Measurements from ENCODE around the gene EIF2B4.

EIF2B4 gene

DNA sequence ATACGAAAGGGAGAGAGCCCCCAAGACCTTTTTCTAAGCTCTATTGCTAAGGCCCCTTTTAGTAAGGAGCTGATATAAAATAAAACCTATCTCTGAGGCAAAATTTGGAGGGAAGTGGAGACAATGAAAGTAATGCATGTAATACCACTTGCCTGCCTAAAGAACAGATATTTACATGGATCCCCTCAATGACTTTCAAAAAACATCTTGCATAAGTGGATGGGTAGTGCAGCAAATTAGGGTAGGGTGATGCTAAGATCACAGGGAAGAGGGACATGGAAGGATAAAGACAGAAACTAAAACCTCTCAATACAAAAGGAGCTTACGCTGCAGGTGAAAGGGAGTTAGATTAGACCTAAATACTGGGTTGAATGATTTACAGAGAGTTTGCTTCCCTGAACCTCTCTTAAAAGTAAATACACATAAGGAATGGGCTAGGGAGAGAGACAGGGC, 9.3 kb upstream of the EIF2B4 start:
- H3K79me1 ChIP-seq (replicated peaks; ENCODE audit: low read length, poor library complexity, severe bottlenecking), result peaks cover 21% of the 10 kb centered on the region
- no peak overlapping the region for H2AFZ ChIP-seq (ENCODE audit: low read depth, low read length)
- peak overlapping the region in 1 of 2 experiments; percentile 95 for H3K4me3 ChIP-seq (ENCODE audit: insufficient read depth in 1 of 2, low read depth in 1 of 2, low read length in 2 of 2)
- H3K36me3 ChIP-seq (ENCODE audit: control insufficient read depth in 1 of 2, insufficient read depth in 2 of 2, low read depth in 1 of 2, low read length in 2 of 2), result peaks cover 71 to 74% of the 10 kb centered on the region in 2 experiments
- H2BK120ac ChIP-seq (ENCODE audit: low read depth, low read length), result no peak overlapping the region
- H3K23ac ChIP-seq (ENCODE audit: low read length in 2 of 2), result no peak overlapping the region
- H3K4me2 ChIP-seq (ENCODE audit: low read length, poor library complexity, severe bottlenecking), result peak overlapping the region; percentile 77
- H2AK5ac ChIP-seq (ENCODE audit: low read length, severe bottlenecking), result no peak overlapping the region
- no CpG with 5 or more reads among the region's 2 CpGs for WGBS
- H3K14ac ChIP-seq (ENCODE audit: low read length in 2 of 2), result no peak overlapping the region
- no peak overlapping the region for H4K91ac ChIP-seq (ENCODE audit: low read length)
- DNase-seq, result no peak
- no peak overlapping the region for H2BK12ac ChIP-seq (ENCODE audit: low read length in 2 of 2)
- peak overlapping the region; percentile 67 for H3K27ac ChIP-seq (ENCODE audit: low read length, poor library complexity, severe bottlenecking)
- no peak overlapping the region for H2BK15ac ChIP-seq (ENCODE audit: low read depth, poor library complexity, severe bottlenecking)
- H3K4me1 ChIP-seq (ENCODE audit: control insufficient read depth, insufficient read depth, low read depth, low read length), result peaks cover 21% of the 10 kb centered on the region
- peak overlapping the region in 1 of 2 experiments; percentile 70 for H3K4ac ChIP-seq (ENCODE audit: low read depth in 1 of 2, low read length in 2 of 2)
- H3K9me3 ChIP-seq (ENCODE audit: control insufficient read depth, low read length), result no peaks in the 10 kb centered on the region
- peak overlapping the region; percentile 99 for H3K9ac ChIP-seq (ENCODE audit: low read length)
- H4K8ac ChIP-seq (ENCODE audit: low read length), result no peak overlapping the region
- no peaks in the 10 kb centered on the region for H3K27me3 ChIP-seq (ENCODE audit: control insufficient read depth in 1 of 2, insufficient read depth in 1 of 2, low read length in 2 of 2)
- H3K18ac ChIP-seq (ENCODE audit: low read depth in 1 of 2, low read length in 2 of 2), result no peak overlapping the region
- no peak overlapping the region for H2BK5ac ChIP-seq (ENCODE audit: low read depth, low read length, poor library complexity, severe bottlenecking)

- Histone ChIP-seq H2BK12ac (ENCODE audit: low read length in 2 of 2) (no peak overlapping the region), H3K4me3 (ENCODE audit: insufficient read depth in 1 of 2, low read depth in 1 of 2, low read length in 2 of 2) (peak overlapping the region in 1 of 2 experiments; percentile 95), H2BK15ac (ENCODE audit: low read depth, poor library complexity, severe bottlenecking) (no peak overlapping the region), H2AFZ (ENCODE audit: low read depth, low read length) (no peak overlapping the region), H4K91ac (ENCODE audit: low read length) (peak overlapping the region; percentile 71), H3K23ac (ENCODE audit: low read length in 2 of 2) (no peak overlapping the region), H2BK120ac (ENCODE audit: low read depth, low read length) (no peak overlapping the region), H2BK5ac (ENCODE audit: low read depth, low read length, poor library complexity, severe bottlenecking) (no peak overlapping the region), H3K18ac (ENCODE audit: low read depth in 1 of 2, low read length in 2 of 2) (no peak overlapping the region), H3K14ac (ENCODE audit: low read length in 2 of 2) (no peak overlapping the region), H3K9ac (ENCODE audit: low read length) (peak overlapping the region; percentile 99), H3K27ac (ENCODE audit: low read length, poor library complexity, severe bottlenecking) (peak overlapping the region; percentile 11), H3K36me3 (ENCODE audit: control insufficient read depth in 1 of 2, insufficient read depth in 2 of 2, low read depth in 1 of 2, low read length in 2 of 2) (peaks cover 72 to 74% of the 10 kb centered on the region in 2 experiments), H3K4me1 (ENCODE audit: control insufficient read depth, insufficient read depth, low read depth, low read length) (peaks cover 21% of the 10 kb centered on the region), H3K4me2 (ENCODE audit: low read length, poor library complexity, severe bottlenecking) (no peak overlapping the region), H3K4ac (ENCODE audit: low read depth in 1 of 2, low read length in 2 of 2) (no peak overlapping the region), H3K9me3 (ENCODE audit: control insufficient read depth, low read length) (no peaks in the 10 kb centered on the region), H4K8ac (ENCODE audit: low read length) (no peak overlapping the region), H3K79me1 (replicated peaks; ENCODE audit: low read length, poor library complexity, severe bottlenecking) (peaks cover 25% of the 10 kb centered on the region), H3K27me3 (ENCODE audit: control insufficient read depth in 1 of 2, insufficient read depth in 1 of 2, low read length in 2 of 2) (no peaks in the 10 kb centered on the region), H2AK5ac (ENCODE audit: low read length, severe bottlenecking) (no peak overlapping the region)
- 93% methylated on average over 9 of the region's 9 CpGs for WGBS
- DNase-seq, result no peak
Measured at GRCh38 chr2:27378809-27379290, 8.7 kb upstream of the EIF2B4 start.

- H3K18ac ChIP-seq (ENCODE audit: low read depth in 1 of 2, low read length in 2 of 2), result no peak overlapping the region
- peak overlapping the region; percentile 71 for H4K91ac ChIP-seq (ENCODE audit: low read length)
- H3K27me3 ChIP-seq (ENCODE audit: control insufficient read depth in 1 of 2, insufficient read depth in 1 of 2, low read length in 2 of 2), result no peaks in the 10 kb centered on the region
Measured at GRCh38 chr2:27378096-27378808, 8.1 kb upstream of the EIF2B4 start.

DNA sequence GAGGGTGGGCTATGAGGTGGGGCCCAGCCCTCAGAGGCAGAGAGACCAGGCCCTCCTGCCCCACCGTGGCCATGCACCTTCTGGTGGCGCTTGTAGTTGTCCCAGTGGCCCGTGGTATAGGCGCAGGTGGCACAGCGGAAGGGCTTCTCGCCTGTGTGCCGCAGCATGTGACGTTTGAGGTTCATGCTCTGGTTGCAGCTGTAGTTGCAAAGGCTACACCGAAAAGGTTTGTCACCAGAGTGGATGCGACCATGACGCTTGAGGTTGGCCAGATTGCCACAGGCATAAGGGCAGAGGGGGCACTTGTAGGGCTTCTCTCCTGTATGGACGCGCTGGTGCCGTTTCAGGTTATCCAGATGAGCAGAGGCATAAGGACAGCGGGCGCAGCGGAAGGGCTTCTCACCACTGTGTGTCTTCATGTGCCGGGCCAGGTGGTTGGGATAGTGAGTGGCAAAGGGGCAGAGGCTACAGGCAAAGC, 7.5 kb upstream of the EIF2B4 start:
- no peak overlapping the region for H2BK120ac ChIP-seq (ENCODE audit: low read depth, low read length)
- H3K4me3 ChIP-seq (ENCODE audit: insufficient read depth in 1 of 2, low read depth in 1 of 2, low read length in 2 of 2), result no peak overlapping the region
- H3K18ac ChIP-seq (ENCODE audit: low read depth in 1 of 2, low read length in 2 of 2), result no peak overlapping the region
- no peaks in the 10 kb centered on the region for H3K9me3 ChIP-seq (ENCODE audit: control insufficient read depth, low read length)
- H3K9ac ChIP-seq (ENCODE audit: low read length), result no peak overlapping the region
- no peak overlapping the region for H3K4me2 ChIP-seq (ENCODE audit: low read length, poor library complexity, severe bottlenecking)
- peaks cover 76% of the 10 kb centered on the region in 2 experiments for H3K36me3 ChIP-seq (ENCODE audit: control insufficient read depth in 1 of 2, insufficient read depth in 2 of 2, low read depth in 1 of 2, low read length in 2 of 2)
- no peak overlapping the region for H2AFZ ChIP-seq (ENCODE audit: low read depth, low read length)
- H4K8ac ChIP-seq (ENCODE audit: low read length), result no peak overlapping the region
- H2BK5ac ChIP-seq (ENCODE audit: low read depth, low read length, poor library complexity, severe bottlenecking), result no peak overlapping the region
- H2BK12ac ChIP-seq (ENCODE audit: low read length in 2 of 2), result no peak overlapping the region
- H2AK5ac ChIP-seq (ENCODE audit: low read length, severe bottlenecking), result no peak overlapping the region
- H3K27ac ChIP-seq (ENCODE audit: low read length, poor library complexity, severe bottlenecking), result no peak overlapping the region
- H3K4ac ChIP-seq (ENCODE audit: low read depth in 1 of 2, low read length in 2 of 2), result no peak overlapping the region
- H3K79me1 ChIP-seq (replicated peaks; ENCODE audit: low read length, poor library complexity, severe bottlenecking), result peaks cover 28% of the 10 kb centered on the region
- H4K91ac ChIP-seq (ENCODE audit: low read length), result no peak overlapping the region
- peaks cover 23% of the 10 kb centered on the region for H3K4me1 ChIP-seq (ENCODE audit: control insufficient read depth, insufficient read depth, low read depth, low read length)
- WGBS, result 96% methylated on average over 17 of the region's 18 CpGs
- no peak overlapping the region for H3K23ac ChIP-seq (ENCODE audit: low read length in 2 of 2)
- DNase-seq, result no peak
- H2BK15ac ChIP-seq (ENCODE audit: low read depth, poor library complexity, severe bottlenecking), result no peak overlapping the region
- H3K27me3 ChIP-seq (ENCODE audit: control insufficient read depth in 1 of 2, insufficient read depth in 1 of 2, low read length in 2 of 2), result no peaks in the 10 kb centered on the region
- H3K14ac ChIP-seq (ENCODE audit: low read length in 2 of 2), result no peak overlapping the region

More at GRCh38 chr2:27378096-27378808, 8.1 kb upstream of the EIF2B4 start:
- Histone ChIP-seq H2BK15ac (ENCODE audit: low read depth, poor library complexity, severe bottlenecking) (no peak overlapping the region), H2BK120ac (ENCODE audit: low read depth, low read length) (no peak overlapping the region), H3K4me2 (ENCODE audit: low read length, poor library complexity, severe bottlenecking) (no peak overlapping the region), H3K36me3 (ENCODE audit: control insufficient read depth in 1 of 2, insufficient read depth in 2 of 2, low read depth in 1 of 2, low read length in 2 of 2) (peaks cover 74% of the 10 kb centered on the region in 2 experiments), H3K9ac (ENCODE audit: low read length) (peak overlapping the region; percentile 17), H2AFZ (ENCODE audit: low read depth, low read length) (no peak overlapping the region), H2AK5ac (ENCODE audit: low read length, severe bottlenecking) (no peak overlapping the region), H3K4me1 (ENCODE audit: control insufficient read depth, insufficient read depth, low read depth, low read length) (peaks cover 23% of the 10 kb centered on the region), H2BK5ac (ENCODE audit: low read depth, low read length, poor library complexity, severe bottlenecking) (no peak overlapping the region), H4K8ac (ENCODE audit: low read length) (no peak overlapping the region), H3K4me3 (ENCODE audit: insufficient read depth in 1 of 2, low read depth in 1 of 2, low read length in 2 of 2) (no peak overlapping the region), H2BK12ac (ENCODE audit: low read length in 2 of 2) (no peak overlapping the region), H3K23ac (ENCODE audit: low read length in 2 of 2) (no peak overlapping the region), H3K79me1 (replicated peaks; ENCODE audit: low read length, poor library complexity, severe bottlenecking) (peaks cover 28% of the 10 kb centered on the region), H3K27ac (ENCODE audit: low read length, poor library complexity, severe bottlenecking) (no peak overlapping the region), H3K4ac (ENCODE audit: low read depth in 1 of 2, low read length in 2 of 2) (no peak overlapping the region), H3K9me3 (ENCODE audit: control insufficient read depth, low read length) (no peaks in the 10 kb centered on the region), H3K14ac (ENCODE audit: low read length in 2 of 2) (no peak overlapping the region)
- WGBS, result 94% methylated on average over 29 of the region's 29 CpGs
- DNase-seq, result no peak
